ENCODE measurements around the gene TBPL1. TPM values are rescaled to one million over a fixed set of nuclear protein-coding genes. Genes with fewer than 3 reads are reported as not detected.

TBPL1 gene
- total and polyA plus RNA-seq, 2 of the 8 experiments (the other 6 are each of a cell fraction or from before 2014, with no cell fraction given): 32.5 to 67.0 TPM

DNA sequence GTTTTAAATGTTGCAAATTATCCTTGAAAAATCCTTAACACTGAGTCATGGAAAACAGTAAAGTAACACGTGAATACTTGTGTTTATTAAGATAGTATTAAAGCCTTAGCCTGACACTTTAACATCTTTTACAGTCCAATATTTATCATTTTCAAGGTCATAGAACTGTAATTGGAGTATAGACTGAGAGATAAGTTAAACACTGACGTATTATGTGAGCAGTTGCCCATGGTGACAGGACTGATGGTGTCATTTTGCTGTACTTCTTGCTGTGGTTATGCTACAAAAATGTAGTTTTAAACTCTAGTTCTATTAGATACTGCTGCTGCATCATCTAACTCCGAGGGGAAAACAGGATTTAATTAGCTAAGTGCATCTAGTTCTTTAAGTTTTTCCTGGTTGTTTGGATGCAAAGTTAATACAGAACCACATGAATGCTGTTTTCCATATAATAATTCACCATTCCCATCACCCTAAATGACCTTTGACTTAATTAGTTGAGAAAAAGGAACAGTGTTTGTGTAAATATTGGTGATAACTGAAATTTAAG, 61.6 kb downstream of the TBPL1 start (continued):
- TF ChIP-seq SIN3A (conservative IDR thresholded peaks at IDR 0.05 in 1 of 2, IDR thresholded peaks at IDR 0.05 in 1 of 2; ENCODE audit: low read depth in 1 of 2, low read length in 2 of 2): no peak
- no peak for TF ChIP-seq CEBPB (IDR thresholded peaks at IDR 0.05; ENCODE audit: low read depth, low read length)
- TF ChIP-seq, protein P1, sequence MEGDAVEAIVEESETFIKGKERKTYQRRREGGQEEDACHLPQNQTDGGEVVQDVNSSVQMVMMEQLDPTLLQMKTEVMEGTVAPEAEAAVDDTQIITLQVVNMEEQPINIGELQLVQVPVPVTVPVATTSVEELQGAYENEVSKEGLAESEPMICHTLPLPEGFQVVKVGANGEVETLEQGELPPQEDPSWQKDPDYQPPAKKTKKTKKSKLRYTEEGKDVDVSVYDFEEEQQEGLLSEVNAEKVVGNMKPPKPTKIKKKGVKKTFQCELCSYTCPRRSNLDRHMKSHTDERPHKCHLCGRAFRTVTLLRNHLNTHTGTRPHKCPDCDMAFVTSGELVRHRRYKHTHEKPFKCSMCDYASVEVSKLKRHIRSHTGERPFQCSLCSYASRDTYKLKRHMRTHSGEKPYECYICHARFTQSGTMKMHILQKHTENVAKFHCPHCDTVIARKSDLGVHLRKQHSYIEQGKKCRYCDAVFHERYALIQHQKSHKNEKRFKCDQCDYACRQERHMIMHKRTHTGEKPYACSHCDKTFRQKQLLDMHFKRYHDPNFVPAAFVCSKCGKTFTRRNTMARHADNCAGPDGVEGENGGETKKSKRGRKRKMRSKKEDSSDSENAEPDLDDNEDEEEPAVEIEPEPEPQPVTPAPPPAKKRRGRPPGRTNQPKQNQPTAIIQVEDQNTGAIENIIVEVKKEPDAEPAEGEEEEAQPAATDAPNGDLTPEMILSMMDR (IDR thresholded peaks at IDR 0.05; ENCODE audit: control extremely low read depth in 1 of 3, insufficient read depth in 1 of 3, low read depth in 1 of 3, low read length in 3 of 3): no peak
- TF ChIP-seq ZNF274 (IDR thresholded peaks at IDR 0.05; ENCODE audit: borderline replicate concordance, extremely low read depth, low read length): no peak
- TF ChIP-seq YY1 (IDR thresholded peaks at IDR 0.05; ENCODE audit: low read depth, low read length): no peak
